Retina (tissue), 1 donor: ENCODE data around the gene TMEM131.
"Not testable (repeated sequence)": the region's sequence is repeated elsewhere in the genome, so short reads cannot be mapped to it uniquely, and the experiment has no call there.

ENCODE experiments used
- DNase-seq: peaks from one replicate; pipeline ENCODE4 v3.0.0-alpha.2; 2016

The TMEM131 gene

GRCh38 chr2:97910403-97911205 is 85.1 kb downstream of the TMEM131 start:
- no peak for DNase-seq

DNA sequence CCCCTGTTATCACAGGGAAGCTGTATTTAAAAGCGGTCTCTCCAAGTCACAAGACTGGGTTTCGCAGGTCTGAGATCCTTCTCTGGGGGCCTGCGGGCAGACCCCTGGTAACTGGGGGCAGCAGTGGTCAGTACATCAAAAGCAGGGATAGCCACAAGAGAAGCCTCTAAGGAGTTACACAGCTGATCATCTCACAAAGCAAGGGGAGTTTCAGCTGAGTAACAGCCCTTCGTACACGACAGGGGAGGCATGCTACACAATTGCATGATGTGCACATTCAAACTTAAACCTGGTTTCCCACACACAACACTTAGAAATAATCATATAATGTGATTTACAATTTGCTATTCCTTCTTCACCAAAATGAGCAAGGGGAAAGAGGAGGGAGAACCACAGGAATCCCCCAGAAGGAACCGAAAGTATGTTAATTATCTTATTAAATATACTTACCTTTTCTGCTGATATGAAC is 87.5 kb downstream of the TMEM131 start:
- no peak for DNase-seq

DNA sequence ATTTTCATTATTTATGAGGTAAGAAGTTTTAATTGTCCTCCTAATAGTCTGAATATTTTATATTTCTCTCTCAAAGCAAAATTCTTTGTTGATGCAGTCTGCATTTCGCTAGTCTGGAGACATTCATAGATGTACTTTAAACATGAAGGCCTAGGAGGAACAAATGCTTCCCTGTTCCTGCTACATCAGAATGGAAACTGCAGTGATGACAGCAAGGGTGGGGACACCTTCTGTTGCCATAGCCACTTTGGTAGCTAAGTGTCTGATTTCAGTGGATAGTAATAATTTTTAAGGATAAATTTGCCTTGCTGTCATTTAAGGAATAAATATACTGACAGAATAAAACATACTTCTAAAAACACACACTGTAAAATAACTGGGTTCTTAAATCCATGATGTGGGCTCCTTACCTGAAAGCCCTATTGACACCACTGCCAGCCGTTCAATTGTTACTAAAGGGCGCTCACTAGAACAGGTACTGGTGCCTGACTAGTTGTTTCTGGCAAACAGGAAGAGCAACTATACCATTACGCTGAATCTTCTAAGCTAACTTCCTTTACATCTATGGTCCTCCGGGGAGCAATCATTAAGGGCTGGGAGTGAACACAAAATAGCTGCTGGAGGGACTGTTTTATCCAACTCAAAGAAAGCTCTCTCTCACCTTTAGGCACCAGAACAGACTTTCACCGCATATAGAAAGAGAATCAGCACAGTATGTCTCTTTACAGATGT is 88.2 kb downstream of the TMEM131 start:
- no peak for DNase-seq

- DNase-seq = no peak
Observed at GRCh38 chr2:97906307-97906706, 89.4 kb downstream of the TMEM131 start.

DNA sequence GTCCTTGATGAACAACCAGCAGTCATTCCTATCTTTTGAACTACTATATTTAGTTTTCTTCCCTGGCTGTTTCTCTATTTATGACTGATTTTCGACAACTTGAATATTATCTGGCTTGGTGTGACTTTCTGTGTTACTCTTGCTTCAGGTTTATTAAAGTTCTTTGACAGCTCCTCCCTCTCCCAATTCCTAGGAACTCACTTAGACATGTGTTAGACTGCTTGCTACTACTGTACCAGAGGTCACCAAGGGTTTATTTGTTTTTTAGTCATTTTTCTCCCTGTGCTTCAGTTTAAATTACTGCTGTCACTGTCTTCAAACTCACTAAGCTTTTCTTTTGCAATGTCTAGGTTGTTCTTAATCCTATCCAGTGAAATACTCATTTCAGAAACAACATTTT is 90.5 kb downstream of the TMEM131 start:
- DNase-seq = no peak

GRCh38 chr2:97901862-97902261 is 93.9 kb downstream of the TMEM131 start:
- DNase-seq = no peak

DNA sequence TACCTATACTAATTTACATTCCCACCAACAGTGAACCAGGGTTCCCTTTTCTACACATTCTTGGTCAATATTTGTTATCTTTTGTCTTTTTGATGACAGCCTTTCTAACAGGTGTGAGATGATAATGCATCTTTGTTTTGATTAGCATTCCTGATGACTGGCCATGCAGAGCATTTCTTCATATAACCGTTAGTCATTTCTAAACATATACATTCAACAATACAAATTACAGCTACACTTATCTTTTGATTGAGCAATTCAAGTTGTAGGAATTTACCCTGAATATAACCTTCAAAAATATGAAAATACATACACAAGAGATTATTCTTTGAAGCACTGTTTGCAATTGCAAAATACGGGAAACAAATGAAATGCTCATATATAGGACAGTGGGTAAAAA is 94.9 kb downstream of the TMEM131 start:
- DNase-seq = no peak

- DNase-seq = not testable (repeated sequence)
Observed at GRCh38 chr2:97893042-97893441, 102.7 kb downstream of the TMEM131 start.

GRCh38 chr2:97891611-97892010 is 104.1 kb downstream of the TMEM131 start:
- no peak for DNase-seq

- DNase-seq = no peak
Observed at GRCh38 chr2:97889156-97889555, 106.6 kb downstream of the TMEM131 start.

DNA sequence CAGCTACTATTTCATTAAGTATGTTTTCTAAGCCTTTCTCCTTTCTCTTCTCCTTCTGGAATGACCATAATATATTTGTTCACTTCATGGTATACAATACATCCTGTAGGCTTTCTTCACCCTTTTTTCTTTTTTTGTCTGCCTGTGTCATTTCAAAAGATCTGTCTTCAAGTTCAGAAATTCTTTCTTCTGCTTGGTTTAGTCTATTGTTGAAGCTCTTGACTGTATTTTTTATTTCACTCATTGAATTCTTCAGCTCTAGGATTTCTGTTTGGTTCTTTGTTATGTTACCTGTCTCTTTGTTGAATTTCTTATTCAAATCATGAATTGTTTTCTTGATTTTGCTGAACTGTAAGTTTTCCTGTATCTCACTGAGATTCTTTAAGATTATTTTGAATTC is 109.9 kb downstream of the TMEM131 start:
- no peak for DNase-seq

DNA sequence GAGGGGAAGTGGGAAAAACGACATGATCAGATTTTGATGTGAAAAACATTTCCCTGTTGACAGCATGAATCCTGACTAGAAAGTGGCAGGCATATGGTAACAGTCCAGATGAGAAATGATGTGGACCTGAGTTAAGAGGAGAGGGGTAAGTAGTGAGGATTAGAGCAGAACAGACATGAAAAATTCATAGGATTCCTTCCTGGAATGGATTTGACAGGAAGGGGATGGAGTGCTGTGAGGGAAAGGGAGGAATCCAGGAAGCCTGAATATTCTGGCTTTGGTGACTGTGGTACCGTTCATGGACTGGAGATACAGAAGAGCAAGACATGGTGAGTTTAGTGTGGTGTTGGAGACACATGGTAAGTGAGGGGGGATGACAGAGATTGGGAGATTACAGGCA is 115.4 kb downstream of the TMEM131 start:
- no peak for DNase-seq

- DNase-seq = no peak
Observed at GRCh38 chr2:97878865-97879264, 116.9 kb downstream of the TMEM131 start.

GRCh38 chr2:97878317-97878716 is 117.4 kb downstream of the TMEM131 start:
- not testable (repeated sequence) for DNase-seq

DNA sequence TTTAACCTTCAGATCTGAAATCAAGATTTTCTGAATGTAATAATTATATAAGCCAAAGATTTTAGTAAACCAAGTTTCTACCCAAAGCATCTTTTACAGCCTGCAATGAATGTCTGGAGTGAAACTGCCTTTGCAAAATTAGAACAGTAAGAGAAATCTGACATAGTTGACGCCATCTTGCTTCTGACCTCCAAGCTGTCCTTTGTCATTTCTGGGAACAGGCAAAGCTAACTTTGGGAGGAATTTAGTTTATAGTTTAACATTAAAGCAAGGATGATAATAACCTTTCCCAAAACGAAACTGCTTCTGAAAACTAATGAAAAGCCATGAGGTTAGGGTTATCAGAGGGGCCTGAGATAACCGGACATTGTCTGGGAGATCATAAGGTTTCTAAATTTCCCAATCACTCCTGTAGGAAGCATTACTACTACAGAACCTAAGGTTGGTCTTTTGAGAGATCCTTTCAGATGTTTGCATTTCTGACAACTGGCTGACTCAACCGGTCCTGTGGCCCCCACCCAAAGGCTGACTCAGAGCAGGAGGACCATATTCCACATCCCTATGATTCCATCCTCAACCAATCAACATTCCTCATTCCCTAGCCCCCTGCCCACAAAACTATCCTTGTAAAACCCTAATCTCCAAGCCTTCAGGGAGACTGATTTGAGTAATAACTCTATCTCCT is 124.5 kb downstream of the TMEM131 start:
- no peak for DNase-seq

DNA sequence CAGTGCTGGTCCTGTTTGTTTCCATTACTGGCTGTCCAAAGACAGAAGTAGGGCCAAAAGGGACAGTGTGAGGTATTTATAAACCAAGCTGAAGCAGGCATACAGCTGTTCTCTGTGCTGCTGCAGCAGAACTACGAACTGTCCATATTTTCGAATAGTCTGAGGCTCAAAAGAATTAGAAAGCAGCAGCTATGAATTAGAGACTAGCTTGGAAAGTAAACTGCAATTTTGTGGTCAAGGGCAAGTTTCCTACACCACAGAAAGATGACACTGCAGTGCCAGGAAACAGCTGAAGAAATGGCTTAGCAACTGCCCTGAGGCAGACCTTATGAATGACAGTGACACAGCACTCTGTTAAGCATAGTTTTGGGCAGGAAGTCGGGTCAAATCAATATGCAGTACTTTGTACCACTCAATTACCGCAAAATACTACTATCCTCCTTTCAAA is 125.3 kb downstream of the TMEM131 start:
- no peak for DNase-seq

- no peak for DNase-seq
Observed at GRCh38 chr2:97869722-97870346, 125.9 kb downstream of the TMEM131 start.

DNA sequence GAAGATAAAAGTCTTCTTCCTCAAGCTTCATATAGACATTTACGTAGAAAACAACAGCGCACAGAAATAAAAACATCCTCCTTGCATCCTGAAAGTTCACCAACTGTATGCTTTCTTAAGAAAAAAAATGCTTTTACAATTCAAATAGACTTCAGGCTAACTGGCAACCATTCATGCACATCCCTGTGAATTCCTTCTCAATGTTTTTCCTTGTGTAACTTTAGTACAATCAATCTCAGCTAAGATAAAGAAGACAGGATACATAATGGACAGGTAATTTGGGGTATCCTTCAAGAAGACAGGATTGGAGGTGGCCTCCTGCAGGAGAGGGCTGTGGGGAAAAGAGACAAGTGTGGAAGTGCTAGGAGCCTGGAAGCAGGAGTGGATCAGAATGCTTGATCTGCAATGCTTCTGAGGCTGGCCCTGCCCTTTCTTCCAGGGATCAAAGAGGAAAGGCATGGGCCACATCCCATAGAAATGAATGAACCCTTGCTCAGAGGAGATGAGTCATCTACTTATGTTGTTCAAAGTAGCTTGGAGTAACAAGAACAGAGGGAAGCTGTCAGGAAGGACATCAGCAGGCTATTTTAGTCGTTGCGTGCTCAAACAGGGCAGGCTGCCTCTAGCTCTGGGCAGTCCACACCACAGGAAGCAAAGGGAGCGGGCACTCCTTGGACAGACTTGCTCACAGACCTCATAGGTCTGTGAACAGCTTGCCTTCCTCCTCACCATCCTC is 126.6 kb downstream of the TMEM131 start:
- DNase-seq = no peak

GRCh38 chr2:97863829-97864228 is 131.9 kb downstream of the TMEM131 start:
- no peak for DNase-seq

GRCh38 chr2:97861177-97861576 is 134.6 kb downstream of the TMEM131 start:
- DNase-seq = no peak

DNA sequence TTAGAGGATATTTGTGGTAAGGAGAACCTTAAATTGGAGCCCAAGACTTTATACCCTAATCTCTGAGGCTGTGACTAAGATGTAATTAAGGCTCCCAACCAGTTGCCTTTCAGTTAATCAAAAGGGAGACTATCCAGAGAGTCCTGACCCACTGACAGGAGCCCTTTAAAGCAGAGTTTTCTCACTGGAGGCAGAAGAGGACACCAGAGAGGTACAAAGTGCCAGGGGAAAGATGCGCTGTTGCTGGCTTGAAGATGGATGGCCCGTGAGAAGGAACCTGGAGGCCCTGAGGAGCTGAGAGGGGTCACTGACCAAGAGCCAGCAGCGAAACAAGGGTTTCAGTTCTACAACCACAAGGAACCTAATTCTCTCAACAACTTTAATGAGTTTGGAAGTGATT is 137.3 kb downstream of the TMEM131 start:
- no peak for DNase-seq

GRCh38 chr2:97857553-97857952 is 138.2 kb downstream of the TMEM131 start:
- DNase-seq = no peak
